H9 (cell line): ENCODE data around the gene FNIP2. TPM values are rescaled to one million over a fixed set of nuclear protein-coding genes. Genes with fewer than 3 reads are reported as not detected.

Experiments
- DNase-seq: peaks from one replicate; pipeline ENCODE4 v3.0.0-alpha.2; 2017
- H2AFZ ChIP-seq: one replicate; pipeline ENCODE4 v1.6.1; 2013; ENCODE audit warnings: mild to moderate bottlenecking, low read length, control low read depth, moderate library complexity
- H2AK5ac ChIP-seq: 2 replicates; pipeline ENCODE4 v1.6.1; 2013; ENCODE audit warnings: low read length, control low read depth, mixed read lengths; ENCODE audit not compliant: insufficient read length
- H2BK120ac ChIP-seq: one replicate; pipeline ENCODE4 v1.6.1; 2013; ENCODE audit warnings: low read depth, mild to moderate bottlenecking, low read length, control low read depth, inconsistent platforms; ENCODE audit not compliant: poor library complexity, severe bottlenecking
- H2BK12ac ChIP-seq: 2 replicates; pipeline ENCODE4 v1.6.1; 2013; ENCODE audit warnings: low read length, control low read depth, mixed read lengths, low read depth; ENCODE audit not compliant: insufficient read length
- H2BK15ac ChIP-seq: 2 replicates; pipeline ENCODE4 v1.6.1; 2013; ENCODE audit warnings: low read depth, low read length, control low read depth
- H2BK20ac ChIP-seq: one replicate; pipeline ENCODE4 v1.6.1; 2013; ENCODE audit warnings: low read depth, mild to moderate bottlenecking, low read length, control low read depth, inconsistent platforms; ENCODE audit not compliant: poor library complexity, severe bottlenecking
- H2BK5ac ChIP-seq: 2 replicates; pipeline ENCODE4 v1.6.1; 2013; ENCODE audit warnings: low read length, control low read depth, mixed read lengths; ENCODE audit not compliant: insufficient read length
- H3K14ac ChIP-seq: 2 replicates; pipeline ENCODE4 v1.6.1; 2013; ENCODE audit warnings: low read length, control low read depth; ENCODE audit not compliant: insufficient read depth
- H3K18ac ChIP-seq: 2 replicates; pipeline ENCODE4 v1.6.1; 2013; ENCODE audit warnings: low read depth, mild to moderate bottlenecking, mixed read lengths, low read length, control low read depth; ENCODE audit not compliant: insufficient read length
- H3K23ac ChIP-seq: 2 replicates; pipeline ENCODE4 v1.6.1; 2013; ENCODE audit warnings: low read length, control low read depth, mixed read lengths, low read depth; ENCODE audit not compliant: insufficient read length
- H3K23me2 ChIP-seq: 2 replicates; pipeline ENCODE4 v1.6.1; 2013; ENCODE audit warnings: low read depth, mild to moderate bottlenecking, mixed read lengths, low read length, control low read depth; ENCODE audit not compliant: insufficient read length, poor library complexity, severe bottlenecking
- H3K27ac ChIP-seq: 2 replicates; pipeline ENCODE4 v1.5.1; 2013; ENCODE audit warnings: low read length, control low read depth, mixed read lengths, low read depth; ENCODE audit not compliant: insufficient read length
- H3K27me3 ChIP-seq: 2 replicates; pipeline ENCODE4 v1.6.1; 2013; ENCODE audit warnings: low read length, control low read depth, inconsistent platforms; ENCODE audit not compliant: insufficient read depth
- H3K4ac ChIP-seq: 2 replicates; pipeline ENCODE4 v1.6.1; 2013; ENCODE audit warnings: low read depth, mild to moderate bottlenecking, control low read depth, inconsistent platforms, low read length, moderate library complexity
- H3K4me1 ChIP-seq: 2 replicates; pipeline ENCODE4 v1.6.1; 2013; ENCODE audit warnings: low read length, control low read depth, inconsistent platforms; ENCODE audit not compliant: insufficient read depth
- H3K4me2 ChIP-seq: 2 replicates; pipeline ENCODE4 v1.6.1; 2013; ENCODE audit warnings: low read length, control low read depth, mixed read lengths; ENCODE audit not compliant: insufficient read length, insufficient read depth
- H3K56ac ChIP-seq: 2 replicates; pipeline ENCODE4 v1.6.1; 2013; ENCODE audit warnings: low read depth, mild to moderate bottlenecking, mixed read lengths, low read length, control low read depth; ENCODE audit not compliant: insufficient read length
- H3K79me1 ChIP-seq: 2 replicates; pipeline ENCODE4 v1.6.1; 2013; ENCODE audit warnings: low read depth, mild to moderate bottlenecking, moderate library complexity, low read length, control low read depth, inconsistent platforms; ENCODE audit not compliant: insufficient read depth, poor library complexity, severe bottlenecking
- H3K79me2 ChIP-seq: 2 replicates; pipeline ENCODE4 v1.6.1; 2013; ENCODE audit warnings: low read length, control low read depth, inconsistent platforms; ENCODE audit not compliant: insufficient read depth
- H3K9ac ChIP-seq: 2 replicates; pipeline ENCODE4 v1.6.1; 2013; ENCODE audit warnings: low read length, control low read depth, mixed read lengths; ENCODE audit not compliant: insufficient read length; ENCODE audit errors: extremely low read depth
- H3K9me3 ChIP-seq: one replicate; pipeline ENCODE4 v1.6.1; 2013; ENCODE audit warnings: low read depth, low read length, inconsistent platforms; ENCODE audit not compliant: control insufficient read depth
- H3T11ph ChIP-seq: one replicate; pipeline ENCODE4 v1.6.1; 2013; ENCODE audit warnings: mild to moderate bottlenecking, low read length, control low read depth, inconsistent platforms
- H4K20me1 ChIP-seq: one replicate; pipeline ENCODE4 v1.6.1; 2013; ENCODE audit not compliant: control insufficient read depth, insufficient read length, insufficient read depth
- H4K5ac ChIP-seq: 2 replicates; pipeline ENCODE4 v1.6.1; 2013; ENCODE audit warnings: low read depth, mild to moderate bottlenecking, mixed read lengths, low read length, control low read depth; ENCODE audit not compliant: insufficient read length
- H4K8ac ChIP-seq: replicated peaks from 2 replicates; pipeline ENCODE4 v1.6.1; 2013; ENCODE audit warnings: low read length, control low read depth, mixed read lengths, low read depth; ENCODE audit not compliant: insufficient read length
- H4K91ac ChIP-seq: 2 replicates; pipeline ENCODE4 v1.6.1; 2013; ENCODE audit warnings: low read depth, mild to moderate bottlenecking, moderate library complexity, mixed read lengths, low read length, control low read depth; ENCODE audit not compliant: insufficient read length
- H3K27ac Mint-ChIP-seq, 3 experiments: 2 replicates in 2 of 3; 3 replicates in 1 of 3; pipeline ENCODE4 v1.8.0; 2020 to 2021; ENCODE audit warnings: mixed read lengths in 3 of 3, mild to moderate bottlenecking in 1 of 3, moderate library complexity in 1 of 3
- H3K27me3 Mint-ChIP-seq: 2 replicates; pipeline ENCODE4 v1.8.0; 2021; ENCODE audit warnings: low read depth, mild to moderate bottlenecking, moderate library complexity, mixed read lengths
- H3K36me3 Mint-ChIP-seq, 3 experiments: 2 replicates in 2 of 3; 3 replicates in 1 of 3; pipeline ENCODE4 v1.8.0; 2020 to 2021; ENCODE audit warnings: low read depth in 3 of 3, mixed read lengths in 3 of 3; ENCODE audit not compliant: insufficient read depth in 1 of 3
- H3K4me1 Mint-ChIP-seq, 2 experiments: 2 replicates each; pipeline ENCODE4 v1.8.0; 2020; ENCODE audit warnings: mixed read lengths in 2 of 2
- H3K4me3 Mint-ChIP-seq, 2 experiments: 2 replicates in 1 of 2; 3 replicates in 1 of 2; pipeline ENCODE4 v1.8.0; 2020 to 2021; ENCODE audit warnings: mild to moderate bottlenecking in 2 of 2, mixed read lengths in 2 of 2, moderate library complexity in 1 of 2
- H3K9me3 Mint-ChIP-seq, 2 experiments: 2 replicates in 1 of 2; 3 replicates in 1 of 2; pipeline ENCODE4 v1.8.0; 2020; ENCODE audit warnings: mild to moderate bottlenecking in 2 of 2, mixed read lengths in 2 of 2, moderate library complexity in 1 of 2
- WGBS: extraction: QIAGEN DNeasy Blood & Tissue Kit; methylation state at CpG from one replicate; pipeline ENCODE4 v1.1.7; 2013; ENCODE audit warnings: missing lambda C conversion rate, low lambda C conversion rate, mixed read lengths; ENCODE audit not compliant: insufficient read length; ENCODE audit errors: extremely low coverage; 5-methylcytosine and 5-hydroxymethylcytosine counted together
- total RNA-seq: library from RNA; stranded (reverse); gene quantifications from 2 replicates; pipeline ENCODE4 v1.2.1, GENCODE V29; 2021
- TF ChIP-seq, protein P1 (sequence below): fragments of 200-600 bp; sonication (generic); conservative IDR thresholded peaks from 3 replicates; pipeline ENCODE4 v1.8.0; 2021; ENCODE audit warnings: antibody characterized with exemption, mild to moderate bottlenecking

Gene FNIP2
- total RNA-seq, 1 experiment from 2014 or later: 9.6 TPM

- no CpG with 5 or more reads among the region's 7 CpGs for WGBS
- Histone ChIP-seq H3T11ph (no peak overlapping the region), H3K27ac (no peak overlapping the region), H4K5ac (no peak overlapping the region), H3K23me2 (no peaks in the 10 kb centered on the region), H3K4ac (no peak overlapping the region), H2BK15ac (no peak overlapping the region), H2BK120ac (no peak overlapping the region), H3K9ac (no peak overlapping the region), H3K56ac (no peak overlapping the region), H3K79me1 (no peaks in the 10 kb centered on the region), H2BK5ac (no peak overlapping the region), H2AK5ac (no peak overlapping the region), H3K4me2 (no peak overlapping the region), H3K4me1 (peaks cover 10% of the 10 kb centered on the region; the same call in 1 of the 2 replicates), H3K79me2 (no peaks in the 10 kb centered on the region), H3K18ac (no peak overlapping the region), H2AFZ (no peak overlapping the region), H4K91ac (no peak overlapping the region), H3K14ac (no peak overlapping the region), H4K20me1 (no peaks in the 10 kb centered on the region), H3K9me3 (no peaks in the 10 kb centered on the region), H3K23ac (no peak overlapping the region), H4K8ac (no peak overlapping the region), H2BK20ac (no peak overlapping the region), H3K27me3 (no peaks in the 10 kb centered on the region), H2BK12ac (no peak overlapping the region)
- Mint-ChIP-seq H3K27me3 (no peaks in the 10 kb centered on the region), H3K4me3 (no peak overlapping the region), H3K4me1 (peaks cover 19 to 27% of the 10 kb centered on the region in 2 experiments), H3K36me3 (peaks cover 0 to 2% (median 0%) of the 10 kb centered on the region in 3 experiments; a peak in 2 of 7 replicates), H3K9me3 (no peaks in the 10 kb centered on the region), H3K27ac (0 out of 7 replicates have a peak overlapping the region, but pooled peaks of 1 of the 3 experiments have one; percentile 7)
- TF ChIP-seq, protein P1, sequence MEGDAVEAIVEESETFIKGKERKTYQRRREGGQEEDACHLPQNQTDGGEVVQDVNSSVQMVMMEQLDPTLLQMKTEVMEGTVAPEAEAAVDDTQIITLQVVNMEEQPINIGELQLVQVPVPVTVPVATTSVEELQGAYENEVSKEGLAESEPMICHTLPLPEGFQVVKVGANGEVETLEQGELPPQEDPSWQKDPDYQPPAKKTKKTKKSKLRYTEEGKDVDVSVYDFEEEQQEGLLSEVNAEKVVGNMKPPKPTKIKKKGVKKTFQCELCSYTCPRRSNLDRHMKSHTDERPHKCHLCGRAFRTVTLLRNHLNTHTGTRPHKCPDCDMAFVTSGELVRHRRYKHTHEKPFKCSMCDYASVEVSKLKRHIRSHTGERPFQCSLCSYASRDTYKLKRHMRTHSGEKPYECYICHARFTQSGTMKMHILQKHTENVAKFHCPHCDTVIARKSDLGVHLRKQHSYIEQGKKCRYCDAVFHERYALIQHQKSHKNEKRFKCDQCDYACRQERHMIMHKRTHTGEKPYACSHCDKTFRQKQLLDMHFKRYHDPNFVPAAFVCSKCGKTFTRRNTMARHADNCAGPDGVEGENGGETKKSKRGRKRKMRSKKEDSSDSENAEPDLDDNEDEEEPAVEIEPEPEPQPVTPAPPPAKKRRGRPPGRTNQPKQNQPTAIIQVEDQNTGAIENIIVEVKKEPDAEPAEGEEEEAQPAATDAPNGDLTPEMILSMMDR: peak; percentile 80
- no peak for DNase-seq
Observed at GRCh38 chr4:158850800-158851644, 82.2 kb downstream of the FNIP2 start.
